HCT116 (cell line): Measurements from ENCODE around the gene USP9X. TPM values are rescaled to one million over a fixed set of nuclear protein-coding genes. Genes with fewer than 3 reads are reported as not detected.

Experiments
- ATAC-seq: fragments of 200-7000 bp; cut with Tn5 transposase; 2 replicates; pipeline ENCODE4 v1.9.1; 2020; ENCODE audit warnings: mild to moderate bottlenecking, moderate library complexity
- BruUV-seq: library from RNA; stranded (reverse); fragments of 400-500 nt; replicated peaks from 2 replicates; lab custom pipeline; 2021; lab: Mats Ljungman, UMichigan
- CTCF ChIA-PET: fragments of 300-600 bp; sonication (Branson Sonifier 250); formaldehyde crosslinking; loops from one replicate; lab custom pipeline; 2021; ENCODE audit warnings: antibody characterized with exemption; lab: Charles Lee
- POLR2A ChIA-PET: fragments of 300-600, 350-600 bp; sonication (Branson Sonifier 250); formaldehyde crosslinking; loops from one replicate; lab custom pipeline; 2021; ENCODE audit warnings: antibody characterized with exemption; lab: Charles Lee
- RAD21 ChIA-PET, 2 experiments: fragments of 300-600 bp; sonication (Branson Sonifier 250); formaldehyde crosslinking; loops; one replicate each; lab custom pipeline; 2023; ENCODE audit warnings: low total read pairs in 2 of 2; ENCODE audit not compliant: uncharacterized antibody in 2 of 2, unreplicated experiment in 2 of 2, low non-redundant PET in 1 of 2; lab: Charles Lee
- DNase-seq: peaks from one replicate; pipeline ENCODE4 v3.0.0-alpha.2; 2010; ENCODE audit warnings: low read depth, low spot score
- H2AFZ ChIP-seq: fragments of 200-600 bp; shearing (Covaris generic), sonication (generic); 2 replicates; pipeline ENCODE4 v1.6.1; 2017; ENCODE audit warnings: low read depth, mixed run types, mixed read lengths, antibody characterized with exemption, low read length; ENCODE audit not compliant: poor library complexity, severe bottlenecking
- H3K27ac ChIP-seq: 2 replicates; pipeline ENCODE4 v1.5.1; 2012; ENCODE audit warnings: low read depth, low read length
- H3K27me3 ChIP-seq: fragments of 200-600 bp; sonication (generic); 2 replicates; pipeline ENCODE4 v1.6.1; 2016; ENCODE audit warnings: mixed run types, low read length, mixed read lengths; ENCODE audit not compliant: insufficient read depth
- H3K36me3 ChIP-seq, 2 experiments: fragments of 200-500 bp in 1 of 2; fragments of 200-600 bp in 1 of 2; sonication (Bioruptor generic) in 1 of 2; sonication (generic) in 1 of 2; 2 replicates each; pipeline versions ENCODE4 v1.5.1 to v1.6.1; 2014 to 2016; ENCODE audit warnings: low read length in 2 of 2, inconsistent platforms in 1 of 2, mixed read lengths in 1 of 2, mixed run types in 1 of 2; ENCODE audit not compliant: insufficient read depth in 2 of 2, control insufficient read depth in 1 of 2
- H3K4me1 ChIP-seq, 2 experiments: fragments of 200-600 bp in 1 of 2; sonication (generic) in 1 of 2; 2 replicates each; pipeline versions ENCODE4 v1.5.1 to v1.6.1; 2012 to 2017; ENCODE audit warnings: low read length in 2 of 2, inconsistent platforms in 1 of 2, mild to moderate bottlenecking in 1 of 2, mixed read lengths in 1 of 2, mixed run types in 1 of 2, moderate library complexity in 1 of 2; ENCODE audit not compliant: insufficient read depth in 2 of 2, control insufficient read depth in 1 of 2
- H3K4me2 ChIP-seq: fragments of 200-600 bp; sonication (generic); 2 replicates; pipeline ENCODE4 v1.6.1; 2017; ENCODE audit warnings: mixed run types, low read length, mixed read lengths
- H3K4me3 ChIP-seq, 2 experiments: fragments of 200-600 bp in 1 of 2; sonication (generic) in 1 of 2; replicated peaks in 1 of 2; 2 replicates each; pipeline ENCODE4 v1.5.1; 2011 to 2016; ENCODE audit warnings: low read length in 2 of 2, control low read depth in 1 of 2, low read depth in 1 of 2, mild to moderate bottlenecking in 1 of 2, mixed read lengths in 1 of 2, mixed run types in 1 of 2
- H3K79me2 ChIP-seq: fragments of 200-600 bp; sonication (generic); 2 replicates; pipeline ENCODE4 v1.6.1; 2017; ENCODE audit warnings: mild to moderate bottlenecking, mixed run types, low read length, moderate library complexity, mixed read lengths; ENCODE audit not compliant: insufficient read depth
- H3K9ac ChIP-seq: fragments of 200-600 bp; sonication (generic); 2 replicates; pipeline ENCODE4 v1.6.1; 2016; ENCODE audit warnings: low read length, mixed read lengths
- H3K9me2 ChIP-seq: fragments of 200-600 bp; sonication (generic), shearing (Covaris generic); 2 replicates; pipeline ENCODE4 v1.6.1; 2017; ENCODE audit warnings: mixed run types, mild to moderate bottlenecking, moderate library complexity; ENCODE audit not compliant: insufficient read depth
- H3K9me3 ChIP-seq, 2 experiments: fragments of 200-500 bp in 1 of 2; fragments of 200-600 bp in 1 of 2; sonication (Bioruptor generic) in 1 of 2; sonication (generic) in 1 of 2; 2 replicates each; pipeline ENCODE4 v1.6.1; 2014 to 2017; ENCODE audit warnings: low read length in 2 of 2, mixed read lengths in 2 of 2, inconsistent platforms in 1 of 2, low read depth in 1 of 2, mild to moderate bottlenecking in 1 of 2, mixed run types in 1 of 2, moderate library complexity in 1 of 2; ENCODE audit not compliant: control insufficient read depth in 1 of 2, insufficient read depth in 1 of 2
- H4K20me1 ChIP-seq: fragments of 200-600 bp; sonication (generic), shearing (Covaris generic); 2 replicates; pipeline ENCODE4 v1.6.1; 2017; ENCODE audit warnings: mixed run types, mild to moderate bottlenecking, moderate library complexity; ENCODE audit not compliant: insufficient read depth
- ATF3 ChIP-seq: IDR thresholded peaks from 2 replicates; pipeline ENCODE4 v1.6.1; 2012
- EGR1 ChIP-seq: IDR thresholded peaks from 2 replicates; pipeline ENCODE4 v1.6.1; 2012; ENCODE audit warnings: low read depth
- ELF1 ChIP-seq: IDR thresholded peaks from 2 replicates; pipeline ENCODE4 v1.6.1; 2012; ENCODE audit warnings: low read depth, borderline replicate concordance
- EZH2 ChIP-seq: fragments of 200-600 bp; sonication (generic); IDR thresholded peaks from 2 replicates; pipeline ENCODE4 v1.6.1; 2017; ENCODE audit warnings: antibody characterized with exemption, mixed run types
- EZH2phosphoT487 ChIP-seq: fragments of 200-600 bp; IDR thresholded peaks from 2 replicates; pipeline ENCODE4 v1.6.1; 2018; ENCODE audit warnings: antibody characterized with exemption, borderline replicate concordance
- FOSL1 ChIP-seq: IDR thresholded peaks from 2 replicates; pipeline ENCODE4 v1.6.1; 2012; ENCODE audit warnings: low read depth
- JUND ChIP-seq: IDR thresholded peaks from 2 replicates; pipeline ENCODE4 v1.6.1; 2012
- MAX ChIP-seq: IDR thresholded peaks from 2 replicates; pipeline ENCODE4 v1.6.1; 2012
- POLR2A ChIP-seq: IDR thresholded peaks from 2 replicates; pipeline ENCODE4 v1.7.0; 2011; ENCODE audit warnings: borderline replicate concordance; ENCODE audit not compliant: insufficient read depth, insufficient read length; ENCODE audit errors: extremely low read depth
- POLR2AphosphoS5 ChIP-seq: IDR thresholded peaks from 2 replicates; pipeline ENCODE4 v1.6.1; 2011; ENCODE audit warnings: mild to moderate bottlenecking, low read depth, low read length, moderate library complexity
- RAD21 ChIP-seq: IDR thresholded peaks from 2 replicates; pipeline ENCODE4 v1.6.1; 2012; ENCODE audit warnings: low read depth, mild to moderate bottlenecking
- REST ChIP-seq: IDR thresholded peaks from 2 replicates; pipeline ENCODE4 v1.6.1; 2012; ENCODE audit warnings: low read depth
- SIN3A ChIP-seq: IDR thresholded peaks from 2 replicates; pipeline ENCODE4 v1.6.1; 2012; ENCODE audit warnings: low read depth
- SP1 ChIP-seq: IDR thresholded peaks from 2 replicates; pipeline ENCODE4 v1.6.1; 2012; ENCODE audit warnings: low read depth
- SRF ChIP-seq: IDR thresholded peaks from 2 replicates; pipeline ENCODE4 v1.6.1; 2012; ENCODE audit warnings: low read depth
- TCF7L2 ChIP-seq: IDR thresholded peaks from 2 replicates; pipeline ENCODE4 v1.7.0; 2011; ENCODE audit warnings: borderline replicate concordance, inconsistent platforms; ENCODE audit not compliant: insufficient read depth, insufficient read length; ENCODE audit errors: extremely low read depth
- YY1 ChIP-seq: IDR thresholded peaks from 2 replicates; pipeline ENCODE4 v1.6.1; 2011; ENCODE audit warnings: low read length, low read depth, moderate library complexity, mild to moderate bottlenecking; ENCODE audit not compliant: insufficient replicate concordance; ENCODE audit errors: extremely low read depth
- ZBTB33 ChIP-seq: IDR thresholded peaks from 2 replicates; pipeline ENCODE4 v1.6.1; 2011; ENCODE audit warnings: mild to moderate bottlenecking, low read length, moderate library complexity; ENCODE audit not compliant: insufficient replicate concordance; ENCODE audit errors: extremely low read depth
- ZFX ChIP-seq: fragments of 450-650 bp; IDR thresholded peaks from 2 replicates; pipeline ENCODE4 v1.6.1; 2017
- ZNF274 ChIP-seq: fragments of 200-500 bp; sonication (Bioruptor generic); IDR thresholded peaks from 2 replicates; pipeline ENCODE4 v1.6.1; 2014; ENCODE audit warnings: mild to moderate bottlenecking, low read depth, low read length, inconsistent platforms
- intact Hi-C: fragments of 100-400 bp; cut with micrococcal nuclease; formaldehyde crosslinking; loops from 2 replicates; pipeline ENCODE4 v1.10.0; 2022
- total RNA-seq: library from RNA; stranded (reverse); gene quantifications from one replicate; pipeline ENCODE4 v1.2.1, GENCODE V29; 2021; ENCODE audit not compliant: unreplicated experiment

USP9X gene
- total RNA-seq, 1 experiment from 2014 or later, result 52.4 TPM

GRCh38 chrX:41085512-41085877 lies 250 bp downstream of the USP9X start:
- intact Hi-C loops, result no loop called here
- Histone ChIP-seq H3K27ac (peak overlapping the region; percentile 96), H3K4me2 (peak overlapping the region; percentile 84), H3K9ac (peak overlapping the region; percentile 87), H3K4me3 (peak overlapping the region; percentile 67 to 71), H3K27me3 (no peaks in the 10 kb centered on the region), H2AFZ (no peak overlapping the region), H3K79me2 (peaks cover 51% of the 10 kb centered on the region), H4K20me1 (no peaks in the 10 kb centered on the region), H3K4me1 (peaks cover 4 to 15% of the 10 kb centered on the region in 2 experiments), H3K9me3 (no peaks in the 10 kb centered on the region), H3K36me3 (no peaks in the 10 kb centered on the region), H3K9me2 (no peaks in the 10 kb centered on the region)
- CTCF ChIA-PET, result interaction anchor here (1.3 kb wide), 1 partner anchor 434 kb away, joined by 3 read pairs; no protein-coding TSS in a partner anchor
- ATAC-seq (peak; percentile 44), DNase-seq (no peak)
- POLR2A ChIA-PET, result interaction anchor here (0.8 to 1.4 kb wide), 3 partner anchors 11 to 28 kb away, joined by 3 to 4 read pairs (median 3); no protein-coding TSS in a partner anchor
- TF ChIP-seq REST (no peak), ZNF274 (no peak), POLR2AphosphoS5 (no peak; the same call in 1 of the 2 replicates), SRF (no peak), ELF1 (no peak), ZBTB33 (no peak), MAX (no peak), EZH2 (no peak), EGR1 (no peak), YY1 (no peak), POLR2A (peak; percentile 33), EZH2phosphoT487 (no peak), TCF7L2 (peak; percentile 15), RAD21 (no peak), SIN3A (no peak), ATF3 (no peak), FOSL1 (no peak), SP1 (no peak), JUND (no peak), ZFX (0 out of 2 replicates have a peak, but pooled peaks have one; percentile 25)
- RAD21 ChIA-PET, result no interaction called here
- no TSS peak for BruUV-seq
